ENCODE results near the gene PRDM16. TPM values are rescaled to one million over a fixed set of nuclear protein-coding genes. Genes with fewer than 3 reads are reported as not detected.

The PRDM16 gene
- total and polyA plus RNA-seq, 2 of the 4 experiments (the other 2 are of a cell fraction): 0.02 TPM; not detected in 1

DNA sequence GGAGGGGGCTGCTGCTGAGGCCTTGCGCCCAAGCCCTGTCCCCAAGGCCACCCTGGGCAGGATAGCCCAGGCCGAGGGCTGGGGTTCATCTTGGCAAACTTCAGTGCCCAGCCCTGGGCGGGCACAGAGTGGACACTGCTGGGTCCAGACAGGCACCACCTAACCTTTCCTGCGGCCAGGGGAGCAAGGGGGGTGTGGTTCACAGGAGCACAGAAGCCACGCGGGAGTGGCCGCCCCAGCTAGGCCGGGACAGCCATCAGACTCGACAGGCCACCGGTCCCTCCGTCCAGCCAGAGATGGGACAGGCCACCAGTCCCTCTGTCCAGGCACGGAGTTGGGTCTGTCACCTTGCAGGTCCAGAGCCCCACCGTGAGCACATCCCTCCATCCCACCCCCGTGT, 414.4 kb downstream of the PRDM16 start:
- dilution Hi-C loops (cut with HindIII; ENCODE audit: low sequenced_read_pairs, unreplicated experiment): no loop called here

More for the DNA sequence above, 414.4 kb downstream of the PRDM16 start:
- in situ Hi-C loops (cut with MboI; ENCODE audit: low sequenced_read_pairs): no loop called here
- no peak overlapping the region for H3K56ac ChIP-seq (ENCODE audit: extremely low read depth, insufficient read depth, low read length)
- H3K18ac ChIP-seq (ENCODE audit: low read depth, low read length): no peak overlapping the region
- H3K27me3 ChIP-seq (ENCODE audit: control insufficient read depth, insufficient read depth, low read length): peaks cover 2% of the 10 kb centered on the region; the same call in 1 of the 2 replicates
- BruUV-seq (replicated peaks): no TSS peak
- no peak overlapping the region for H2AK9ac ChIP-seq (replicated peaks; ENCODE audit: low read depth, low read length, poor library complexity)
- intact Hi-C loops (cut with micrococcal nuclease): no loop called here
- WGBS, 2 experiments (ENCODE audit: extremely low coverage in 2 of 2, insufficient read length in 1 of 2): 80% methylated on average over 9 of the region's 14 CpGs; no CpG with 5 or more reads in 1 of the 2 experiments
- no peak overlapping the region for H3K23ac ChIP-seq (ENCODE audit: low read depth, low read length)
- H3K9me3 ChIP-seq (ENCODE audit: control insufficient read depth, insufficient read depth, low read length): peaks cover 3% of the 10 kb centered on the region
- H3K79me1 ChIP-seq (ENCODE audit: low read depth in 1 of 2, low read length in 2 of 2): no peaks in the 10 kb centered on the region
- H3K9me1 ChIP-seq (ENCODE audit: insufficient read depth, low read length): no peaks in the 10 kb centered on the region
- H3K4me1 ChIP-seq (ENCODE audit: control insufficient read depth, insufficient read depth, low read length): no peaks in the 10 kb centered on the region
- H2BK5ac ChIP-seq (ENCODE audit: low read depth, low read length, poor library complexity, severe bottlenecking): no peak overlapping the region
- H4K8ac ChIP-seq (ENCODE audit: low read depth in 2 of 2, low read length in 2 of 2): no peak overlapping the region
- H3K27ac ChIP-seq (ENCODE audit: insufficient read depth, low read length): no peak overlapping the region
- no peak overlapping the region for H3K4me3 ChIP-seq (ENCODE audit: insufficient read depth, low read depth, low read length)
- H3K14ac ChIP-seq (replicated peaks; ENCODE audit: low read depth, low read length): no peak overlapping the region
- no peaks in the 10 kb centered on the region; the same call in 1 of the 2 replicates for H4K20me1 ChIP-seq (ENCODE audit: insufficient read depth, low read length)
- H2BK120ac ChIP-seq (ENCODE audit: low read depth, low read length): no peak overlapping the region
- H3K36me3 ChIP-seq (ENCODE audit: control insufficient read depth, insufficient read depth, low read length): no peaks in the 10 kb centered on the region
- ATAC-seq (ENCODE audit: low read depth) (no peak), DNase-seq (no peak)
- no peak overlapping the region for H2BK20ac ChIP-seq (ENCODE audit: low read depth, low read length)
- TF ChIP-seq POLR2A (IDR thresholded peaks at IDR 0.05; ENCODE audit: low read depth, low read length): no peak
- no peak overlapping the region for H2AFZ ChIP-seq (replicated peaks; ENCODE audit: low read length, poor library complexity)
- H4K91ac ChIP-seq (ENCODE audit: insufficient read depth, low read depth, low read length): no peak overlapping the region
- CTCF ChIA-PET: no interaction called here
- POLR2A ChIA-PET (ENCODE audit: unreplicated experiment): no interaction called here
- no peak overlapping the region for H4K5ac ChIP-seq (ENCODE audit: low read depth, low read length)
- H2AK5ac ChIP-seq (ENCODE audit: low read depth, low read length): no peak overlapping the region
- H3K9ac ChIP-seq (ENCODE audit: low read depth, low read length): no peak overlapping the region
- no peak overlapping the region for H3K4ac ChIP-seq (ENCODE audit: low read depth, low read length)
- no peak overlapping the region for H3K4me2 ChIP-seq (ENCODE audit: low read depth, low read length)
- no peak overlapping the region for H2BK15ac ChIP-seq (ENCODE audit: low read depth, low read length)
